Osteoblast (primary cell): ENCODE measurements around the gene MRPL37. TPM values are rescaled to one million over a fixed set of nuclear protein-coding genes. Genes with fewer than 3 reads are reported as not detected.

Source experiments
- DNase-seq: peaks from one replicate; pipeline ENCODE4 v3.0.0; 2011; ENCODE audit warnings: low spot score, mixed read lengths; ENCODE audit not compliant: insufficient read length; ENCODE audit errors: missing footprints
- H2AFZ ChIP-seq: 2 replicates; pipeline ENCODE4 v1.6.0; 2011; ENCODE audit warnings: mild to moderate bottlenecking, low read length
- H3K27ac ChIP-seq: 2 replicates; pipeline ENCODE4 v1.5.1; 2011; ENCODE audit warnings: mild to moderate bottlenecking, low read depth, low read length, moderate library complexity
- H3K27me3 ChIP-seq: 2 replicates; pipeline ENCODE4 v1.6.0; 2012; ENCODE audit warnings: mild to moderate bottlenecking, control low read depth, inconsistent platforms, low read length, moderate library complexity; ENCODE audit not compliant: insufficient read depth
- H3K36me3 ChIP-seq: 2 replicates; pipeline ENCODE4 v1.5.1; 2011; ENCODE audit warnings: mild to moderate bottlenecking, low read length, control low read depth, moderate library complexity; ENCODE audit not compliant: insufficient read depth
- H3K4me1 ChIP-seq: 2 replicates; pipeline ENCODE4 v1.5.1; 2011; ENCODE audit warnings: mild to moderate bottlenecking, low read length, control low read depth, moderate library complexity; ENCODE audit not compliant: insufficient read depth
- H3K4me2 ChIP-seq: 2 replicates; pipeline ENCODE4 v1.6.0; 2011; ENCODE audit warnings: mild to moderate bottlenecking, low read length; ENCODE audit not compliant: insufficient read depth
- H3K4me3 ChIP-seq: fragments of 200-600 bp; sonication (generic); 3 replicates; pipeline ENCODE4 v1.5.1; 2012; ENCODE audit warnings: mild to moderate bottlenecking, low read length, inconsistent platforms; ENCODE audit not compliant: insufficient read depth
- H3K79me2 ChIP-seq: 2 replicates; pipeline ENCODE4 v1.6.0; 2012; ENCODE audit warnings: mild to moderate bottlenecking, low read length, control low read depth, inconsistent platforms; ENCODE audit not compliant: insufficient read depth
- H3K9me3 ChIP-seq: 2 replicates; pipeline ENCODE4 v1.5.1; 2011; ENCODE audit warnings: low read depth, low read length, control low read depth
- H4K20me1 ChIP-seq: 2 replicates; pipeline ENCODE4 v1.6.0; 2012; ENCODE audit warnings: mild to moderate bottlenecking, low read length, control low read depth; ENCODE audit not compliant: insufficient read depth
- total RNA-seq: library from RNA; depleted of rRNA; stranded (reverse); fragments of >200 nt; gene quantifications from 2 replicates; pipeline ENCODE4 v1.2.3, GENCODE V29; 2012
- TF ChIP-seq, protein P1 (sequence below): IDR thresholded peaks from 2 replicates; pipeline ENCODE4 v1.5.1; 2011; ENCODE audit warnings: mild to moderate bottlenecking, low read depth, low read length, moderate library complexity; ENCODE audit errors: extremely low read depth

Gene MRPL37
- total RNA-seq, 1 donor = 88.7 TPM

DNA sequence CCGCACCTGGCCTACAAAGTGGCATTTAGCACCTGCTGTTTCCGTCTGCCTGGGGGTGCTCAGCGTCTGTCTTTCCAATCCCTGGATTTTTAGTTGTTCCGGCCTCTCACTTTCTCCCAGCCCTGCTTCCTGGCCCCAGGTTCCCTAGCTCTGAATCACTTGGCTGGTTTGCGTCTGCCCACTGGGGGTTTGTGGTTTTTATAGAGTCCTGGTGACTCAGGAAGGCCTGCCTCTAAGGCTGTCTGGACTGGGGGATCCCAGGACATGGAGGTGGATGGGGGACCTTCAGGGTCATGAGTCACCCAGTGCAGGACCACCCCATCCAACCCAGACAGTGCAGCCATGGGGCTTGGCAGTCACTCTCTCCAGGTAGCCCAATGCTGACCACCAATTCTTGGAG, 53.5 kb downstream of the MRPL37 start:
- Histone ChIP-seq H3K9me3 (no peaks in the 10 kb centered on the region), H3K4me3 (peak overlapping the region; percentile 44), H2AFZ (peak overlapping the region; percentile 10), H3K79me2 (no peaks in the 10 kb centered on the region), H3K4me2 (peak overlapping the region; percentile 76), H3K27ac (peak overlapping the region; percentile 84), H3K4me1 (peaks cover 34% of the 10 kb centered on the region), H3K27me3 (no peaks in the 10 kb centered on the region), H3K36me3 (peaks cover 7% of the 10 kb centered on the region), H4K20me1 (peaks cover 3% of the 10 kb centered on the region)
- DNase-seq = peak; percentile 100
- TF ChIP-seq, protein P1, sequence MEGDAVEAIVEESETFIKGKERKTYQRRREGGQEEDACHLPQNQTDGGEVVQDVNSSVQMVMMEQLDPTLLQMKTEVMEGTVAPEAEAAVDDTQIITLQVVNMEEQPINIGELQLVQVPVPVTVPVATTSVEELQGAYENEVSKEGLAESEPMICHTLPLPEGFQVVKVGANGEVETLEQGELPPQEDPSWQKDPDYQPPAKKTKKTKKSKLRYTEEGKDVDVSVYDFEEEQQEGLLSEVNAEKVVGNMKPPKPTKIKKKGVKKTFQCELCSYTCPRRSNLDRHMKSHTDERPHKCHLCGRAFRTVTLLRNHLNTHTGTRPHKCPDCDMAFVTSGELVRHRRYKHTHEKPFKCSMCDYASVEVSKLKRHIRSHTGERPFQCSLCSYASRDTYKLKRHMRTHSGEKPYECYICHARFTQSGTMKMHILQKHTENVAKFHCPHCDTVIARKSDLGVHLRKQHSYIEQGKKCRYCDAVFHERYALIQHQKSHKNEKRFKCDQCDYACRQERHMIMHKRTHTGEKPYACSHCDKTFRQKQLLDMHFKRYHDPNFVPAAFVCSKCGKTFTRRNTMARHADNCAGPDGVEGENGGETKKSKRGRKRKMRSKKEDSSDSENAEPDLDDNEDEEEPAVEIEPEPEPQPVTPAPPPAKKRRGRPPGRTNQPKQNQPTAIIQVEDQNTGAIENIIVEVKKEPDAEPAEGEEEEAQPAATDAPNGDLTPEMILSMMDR = no peak

DNA sequence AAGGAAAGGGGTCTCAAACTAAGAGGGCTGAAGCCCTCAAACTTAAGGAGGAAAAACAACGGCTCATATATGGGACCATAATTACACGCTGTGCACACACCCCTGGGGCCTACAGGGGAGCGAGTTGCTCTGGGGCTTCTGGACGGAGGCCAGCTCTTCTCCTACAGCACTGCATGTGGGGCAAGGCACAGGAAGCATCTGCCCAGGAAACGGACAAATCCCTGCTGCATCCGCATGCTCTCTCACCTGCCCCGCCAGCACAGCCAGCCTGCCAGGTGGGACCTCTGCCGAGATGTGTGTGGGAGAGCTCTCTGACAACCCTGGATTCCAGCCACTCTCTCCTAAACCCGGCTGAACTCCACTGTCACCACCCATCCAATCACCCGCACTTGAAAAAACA, 54.1 kb downstream of the MRPL37 start:
- Histone ChIP-seq H3K4me2 (peak overlapping the region; percentile 76), H3K27ac (peak overlapping the region; percentile 84), H3K36me3 (peaks cover 7% of the 10 kb centered on the region), H3K9me3 (no peaks in the 10 kb centered on the region), H3K27me3 (no peaks in the 10 kb centered on the region), H3K79me2 (no peaks in the 10 kb centered on the region), H3K4me1 (peaks cover 34% of the 10 kb centered on the region), H4K20me1 (peaks cover 3% of the 10 kb centered on the region), H3K4me3 (no peak overlapping the region), H2AFZ (no peak overlapping the region)
- TF ChIP-seq, protein P1 = no peak
- DNase-seq = no peak

DNA sequence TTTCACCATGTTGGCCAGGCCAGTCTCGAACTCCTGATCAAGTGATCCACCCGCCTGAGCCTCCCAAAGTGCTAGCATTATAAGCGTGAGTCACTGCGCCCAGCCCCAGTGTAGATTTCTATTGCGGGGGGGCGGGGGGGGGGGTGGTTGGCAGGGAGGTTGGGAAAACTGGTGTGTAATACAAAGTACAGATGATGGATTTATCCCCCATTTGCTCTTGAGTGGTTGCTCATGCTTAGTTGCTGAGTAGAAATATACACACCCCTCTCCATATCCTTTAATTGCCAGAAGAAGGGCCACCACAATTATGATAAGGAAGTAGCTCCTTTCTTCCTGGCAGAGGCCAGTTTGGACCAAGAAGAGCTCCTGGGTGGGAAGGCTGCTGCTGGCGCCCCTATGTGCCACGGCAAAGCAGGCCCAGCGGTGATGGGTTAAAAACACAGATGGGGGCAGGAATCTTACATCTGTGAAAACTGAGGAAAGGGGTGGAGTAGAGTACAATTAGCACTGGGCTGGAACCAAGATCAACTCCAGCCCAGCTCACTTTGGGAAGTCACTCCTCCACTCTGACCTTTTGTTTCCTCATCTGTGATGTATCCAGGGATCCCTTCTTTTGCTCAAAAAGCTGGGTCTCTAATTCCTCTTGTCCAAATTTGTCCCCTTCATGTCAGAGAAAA, 55.2 kb downstream of the MRPL37 start:
- peaks cover 30% of the 10 kb centered on the region for H3K4me1 ChIP-seq
- H2AFZ ChIP-seq = no peak overlapping the region
- H3K9me3 ChIP-seq = no peaks in the 10 kb centered on the region
- H3K4me2 ChIP-seq = no peak overlapping the region
- TF ChIP-seq, protein P1 = no peak
- H3K27ac ChIP-seq = peak overlapping the region; percentile 84
- H3K27me3 ChIP-seq = no peaks in the 10 kb centered on the region
- peaks cover 3% of the 10 kb centered on the region for H4K20me1 ChIP-seq
- H3K79me2 ChIP-seq = no peaks in the 10 kb centered on the region
- no peak overlapping the region for H3K4me3 ChIP-seq
- peaks cover 7% of the 10 kb centered on the region for H3K36me3 ChIP-seq
- DNase-seq = peak; percentile 94

DNA sequence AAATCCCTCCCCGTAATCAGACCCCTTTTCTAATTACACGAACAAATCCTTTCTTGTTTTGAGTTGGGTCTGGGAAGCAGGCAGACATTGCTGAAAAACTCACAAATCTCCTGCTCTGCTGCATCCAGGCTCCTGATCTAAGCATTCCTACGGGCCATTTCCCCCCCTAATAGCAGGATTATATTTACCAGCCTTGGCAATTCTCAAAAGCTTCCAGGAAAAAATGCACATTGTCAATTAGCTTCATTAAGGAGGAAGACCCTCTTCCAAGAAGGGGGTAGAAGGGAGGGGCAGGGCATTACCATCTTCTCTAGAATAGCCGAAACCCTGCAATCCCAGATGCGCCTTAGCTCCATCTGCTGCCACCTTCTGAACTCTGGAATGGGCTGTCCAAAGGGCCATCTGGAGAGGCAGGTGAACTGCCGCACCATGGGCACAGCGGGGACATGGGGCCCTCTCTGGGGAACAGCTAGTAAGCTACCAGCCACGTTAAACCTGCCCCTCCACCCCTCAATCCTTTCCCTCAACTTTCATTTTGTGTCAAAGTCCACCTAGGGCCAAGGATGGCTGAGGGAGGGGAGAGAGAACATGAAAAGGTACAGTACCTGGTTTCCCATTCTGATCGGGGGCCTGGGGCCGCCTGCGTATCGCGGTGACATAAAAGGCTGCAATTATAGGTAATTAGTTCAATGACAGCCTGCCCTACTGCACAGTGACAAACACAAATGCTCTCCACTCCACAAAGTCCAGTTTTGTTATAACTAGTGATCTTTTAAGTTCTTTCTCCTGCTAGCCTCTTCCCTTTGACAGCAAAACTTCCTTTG, 56.8 kb downstream of the MRPL37 start:
- Histone ChIP-seq H3K9me3 (no peaks in the 10 kb centered on the region), H3K4me2 (no peak overlapping the region), H3K36me3 (no peaks in the 10 kb centered on the region), H3K4me3 (no peak overlapping the region), H3K27ac (no peak overlapping the region), H3K79me2 (no peaks in the 10 kb centered on the region), H4K20me1 (peaks cover 3% of the 10 kb centered on the region), H3K27me3 (no peaks in the 10 kb centered on the region), H2AFZ (no peak overlapping the region), H3K4me1 (peaks cover 26% of the 10 kb centered on the region)
- TF ChIP-seq, protein P1 = no peak
- DNase-seq = no peak
